Heart left ventricle (tissue), 16 donors: ENCODE data around the gene PHOX2B. TPM values are rescaled to one million over a fixed set of nuclear protein-coding genes. Genes with fewer than 3 reads are reported as not detected.

Experiments
- ATAC-seq, 4 donors: fragments of 200-7000 bp; cut with Tn5 transposase; one replicate each; pipeline ENCODE4 v1.9.1; 2020 to 2022; ENCODE audit warnings: moderate library complexity in 4 of 4, mild to moderate bottlenecking in 3 of 4, moderate number of reproducible peaks in 1 of 4
- DNase-seq, 5 donors: peaks; one replicate each; pipeline ENCODE4 v3.0.0-alpha.2; 2020
- H3K27ac ChIP-seq, 12 donors: fragments of 200-600 bp; sonication (generic) in 4 of 12; one replicate each; pipeline versions ENCODE4 v1.5.0 to v1.8.0; 2016 to 2022; ENCODE audit warnings: mild to moderate bottlenecking in 2 of 12
- H3K27me3 ChIP-seq, 9 donors: fragments of 200-600 bp; sonication (generic) in 2 of 9; one replicate each; pipeline versions ENCODE4 v1.5.1 to v1.8.0; 2016 to 2022; ENCODE audit warnings: mild to moderate bottlenecking in 3 of 9
- H3K36me3 ChIP-seq, 9 donors: fragments of 200-600 bp; sonication (generic) in 2 of 9; one replicate each; pipeline versions ENCODE4 v1.5.0 to v1.8.0; 2018 to 2022; ENCODE audit warnings: mild to moderate bottlenecking in 2 of 9
- H3K4me1 ChIP-seq, 12 donors: fragments of 200-600 bp; sonication (generic) in 4 of 12; one replicate each; pipeline versions ENCODE4 v1.5.0 to v1.8.0; 2016 to 2022; ENCODE audit warnings: mild to moderate bottlenecking in 3 of 12
- H3K4me3 ChIP-seq, 12 donors: fragments of 200-600 bp; sonication (generic) in 4 of 12; one replicate each; pipeline versions ENCODE4 v1.5.0 to v1.8.0; 2017 to 2022; ENCODE audit warnings: mild to moderate bottlenecking in 9 of 12, moderate library complexity in 4 of 12
- H3K9me3 ChIP-seq, 12 donors: fragments of 200-600 bp; sonication (generic) in 4 of 12; one replicate each; pipeline versions ENCODE4 v1.5.0 to v1.8.0; 2016 to 2022; ENCODE audit warnings: mild to moderate bottlenecking in 1 of 12
- POLR2A ChIP-seq, 2 donors: fragments of 450-650 bp; IDR thresholded peaks; one replicate each; pipeline ENCODE4 v1.6.1; 2017; ENCODE audit warnings: antibody characterized with exemption in 2 of 2, mild to moderate bottlenecking in 2 of 2, moderate library complexity in 2 of 2
- WGBS, 4 donors: extraction: QIAGEN DNeasy Blood & Tissue Kit in 2 of 4; methylation state at CpG; one replicate each; pipeline versions ENCODE4 v1.1.5 to v1.1.7; 2013 to 2018; 5-methylcytosine and 5-hydroxymethylcytosine counted together
- intact Hi-C, 10 donors: fragments of 100-400 bp; cut with DNase I; formaldehyde crosslinking; loops; one replicate each; pipeline versions ENCODE4 v1.11.1 to v1.14.2; 2022
- polyA plus RNA-seq, 2 donors: library from polyadenylated mRNA; stranded (reverse); fragments of 200-250 nt; gene quantifications; one replicate each; pipeline ENCODE4 v1.2.3, GENCODE V29; 2013
- total RNA-seq, 9 donors: library from RNA; depleted of rRNA in 2 of 9; stranded (reverse); fragments of >200 nt in 2 of 9; fragmentation: NEBNext Ultra II Directional in 3 of 9; extraction: Animal tissue kit (Norgen Biotek cat#: 25700) in 3 of 9; gene quantifications; one replicate each; pipeline versions ENCODE4 v1.1.0 to v1.2.4, GENCODE V29; 2016 to 2023
- TF ChIP-seq, protein P1 (sequence below), 12 donors: fragments of 200-600 bp; sonication (generic) in 4 of 12; IDR thresholded peaks; one replicate each; pipeline versions ENCODE4 v1.5.0 to v1.8.0; 2018 to 2022; ENCODE audit warnings: antibody characterized with exemption in 12 of 12, mild to moderate bottlenecking in 5 of 12
- donor health status: ischemic (EF 13 %, LVEDD 7.1; RV severe dilation, severe dysfunction).
- donor health status: healthy with polysubstance abuse.
- donor health status: DM: no; HTN: yes; CAD: no.
- donor health status: DM: no; HTN: no; CAD: no.
- donor health status: ischemic (EF 25% LVEDD 6.9; RV normal size, moderate dysfunction).
- donor health status: ischemic (EF 25% LVEDD 5.7; RV mildly dilated, moderate dysfunction).
- donor health status: healthy.
- donor health status: DM: yes; HTN: yes; CAD: no.
- donor health status: ischemic (EF 35%, LVEDD 5.7; RV mildly dilated, moderate dysfunction).
- donor health status: nonischemic (EF 11% LVEDD 7.7; RV severe dilation, severe dysfunction).
- donor health status: DM: yes; HTN: yes; CAD: no.
- donor health status: PGD.
- donor health status: ischemic (EF 29% LVEDD 5.4; RV normal size, mild dysfunction).
- donor health status: nonischemic (EF 23%, LVEDD 6.1; RV moderate dilation, normal function).

PHOX2B gene
- total and polyA plus RNA-seq, 11 donors = not detected

DNA sequence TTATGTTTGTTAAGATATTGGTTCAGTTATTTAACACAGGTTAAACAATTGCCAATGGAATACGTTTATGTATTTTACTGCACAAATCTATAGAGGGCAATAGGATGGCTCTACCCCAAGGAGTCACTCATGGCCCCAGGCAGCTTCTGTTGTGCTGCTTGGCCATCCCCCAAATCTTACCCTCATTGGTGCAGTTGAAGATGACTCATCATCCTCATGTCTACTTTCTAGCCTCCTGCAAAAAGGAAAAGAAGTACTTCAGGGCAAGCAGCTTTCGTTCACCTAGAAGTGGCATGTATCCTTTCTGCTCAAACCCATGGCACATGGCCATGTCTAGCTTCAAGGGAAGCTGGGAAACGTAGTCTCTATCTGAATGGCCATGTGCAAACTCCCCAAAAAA, 14.2 kb downstream of the PHOX2B start:
- Histone ChIP-seq H3K9me3 (no peaks in the 10 kb centered on the region), H3K27ac (no peak overlapping the region), H3K4me3 (no peak overlapping the region), H3K4me1 (no peaks in the 10 kb centered on the region), H3K27me3 (peaks cover 0 to 58% (median 13%) of the 10 kb centered on the region in 9 donors), H3K36me3 (no peaks in the 10 kb centered on the region)
- TF ChIP-seq, protein P1, sequence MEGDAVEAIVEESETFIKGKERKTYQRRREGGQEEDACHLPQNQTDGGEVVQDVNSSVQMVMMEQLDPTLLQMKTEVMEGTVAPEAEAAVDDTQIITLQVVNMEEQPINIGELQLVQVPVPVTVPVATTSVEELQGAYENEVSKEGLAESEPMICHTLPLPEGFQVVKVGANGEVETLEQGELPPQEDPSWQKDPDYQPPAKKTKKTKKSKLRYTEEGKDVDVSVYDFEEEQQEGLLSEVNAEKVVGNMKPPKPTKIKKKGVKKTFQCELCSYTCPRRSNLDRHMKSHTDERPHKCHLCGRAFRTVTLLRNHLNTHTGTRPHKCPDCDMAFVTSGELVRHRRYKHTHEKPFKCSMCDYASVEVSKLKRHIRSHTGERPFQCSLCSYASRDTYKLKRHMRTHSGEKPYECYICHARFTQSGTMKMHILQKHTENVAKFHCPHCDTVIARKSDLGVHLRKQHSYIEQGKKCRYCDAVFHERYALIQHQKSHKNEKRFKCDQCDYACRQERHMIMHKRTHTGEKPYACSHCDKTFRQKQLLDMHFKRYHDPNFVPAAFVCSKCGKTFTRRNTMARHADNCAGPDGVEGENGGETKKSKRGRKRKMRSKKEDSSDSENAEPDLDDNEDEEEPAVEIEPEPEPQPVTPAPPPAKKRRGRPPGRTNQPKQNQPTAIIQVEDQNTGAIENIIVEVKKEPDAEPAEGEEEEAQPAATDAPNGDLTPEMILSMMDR (IDR thresholded peaks at IDR 0.05) = no peak
- TF ChIP-seq POLR2A (IDR thresholded peaks at IDR 0.05) = no peak
- 65 to 73% (median 71%) methylated on average over 3 of the region's 3 CpGs for WGBS, 4 donors
- intact Hi-C loops = no loop called here
- ATAC-seq (no peak), DNase-seq (no peak)

DNA sequence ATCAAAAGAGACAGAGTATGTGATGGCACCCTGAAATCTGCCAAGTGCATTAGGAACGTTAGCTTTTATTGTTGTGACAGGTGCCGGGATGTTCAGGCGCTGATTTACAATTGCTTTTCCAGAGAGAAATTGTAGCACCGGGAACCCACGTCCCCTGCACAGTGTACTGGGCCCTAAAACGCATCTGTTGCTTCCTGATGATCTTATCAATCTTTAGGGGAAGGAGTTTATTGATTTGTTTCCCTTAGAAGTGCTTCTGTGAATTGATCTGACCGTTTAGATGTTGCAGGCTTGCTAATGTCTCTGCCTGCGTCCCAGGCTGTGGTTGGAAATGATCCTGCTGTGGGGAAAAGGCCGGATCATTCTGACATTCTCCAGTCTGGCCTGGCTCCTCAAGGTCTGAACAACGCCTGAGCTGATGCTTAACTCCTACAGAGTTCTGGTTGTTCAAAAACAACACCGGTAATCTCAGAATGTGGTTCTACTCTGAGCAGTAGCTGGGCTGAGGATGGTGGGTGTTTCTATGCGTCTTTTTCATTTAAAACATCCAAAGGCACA, 16.9 kb downstream of the PHOX2B start:
- Histone ChIP-seq H3K36me3 (no peaks in the 10 kb centered on the region), H3K27me3 (peaks cover 0 to 61% (median 9%) of the 10 kb centered on the region in 9 donors), H3K27ac (no peak overlapping the region), H3K4me3 (no peak overlapping the region), H3K9me3 (no peaks in the 10 kb centered on the region), H3K4me1 (no peaks in the 10 kb centered on the region)
- intact Hi-C loops = no loop called here
- ATAC-seq (no peak), DNase-seq (no peak)
- 38 to 51% (median 46%) methylated on average over 12 of the region's 12 CpGs for WGBS, 4 donors
- TF ChIP-seq, protein P1 (IDR thresholded peaks at IDR 0.05) = no peak
- TF ChIP-seq POLR2A (IDR thresholded peaks at IDR 0.05) = no peak

DNA sequence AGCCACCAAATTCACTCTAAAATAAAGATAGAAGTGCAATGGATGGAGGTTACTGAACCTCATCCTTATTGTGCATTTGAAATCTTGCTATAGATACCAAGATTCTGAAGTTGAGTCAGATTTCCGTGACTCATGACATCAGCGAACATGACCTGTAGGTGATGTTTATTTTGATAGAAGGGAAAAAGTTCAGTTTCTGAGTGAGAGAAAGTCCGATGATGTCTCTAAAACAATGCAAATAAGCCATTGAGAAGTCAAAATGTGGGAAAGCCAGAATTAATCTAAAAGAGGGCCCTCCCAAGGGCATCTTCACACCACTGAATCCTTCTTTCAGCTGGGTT, 20.0 kb downstream of the PHOX2B start:
- no peak for ATAC-seq
- no peaks in the 10 kb centered on the region for H3K36me3 ChIP-seq
- DNase-seq = no peak
- no peak overlapping the region for H3K4me3 ChIP-seq
- no peaks in the 10 kb centered on the region for H3K4me1 ChIP-seq
- peaks cover 0 to 18% (median 5%) of the 10 kb centered on the region in 12 donors for H3K9me3 ChIP-seq
- H3K27ac ChIP-seq = no peak overlapping the region
- H3K27me3 ChIP-seq = peaks cover 0 to 56% (median 9%) of the 10 kb centered on the region in 9 donors
- TF ChIP-seq, protein P1 (IDR thresholded peaks at IDR 0.05) = no peak
- no peak for TF ChIP-seq POLR2A (IDR thresholded peaks at IDR 0.05)
- 71 to 82% (median 76%) methylated on average over 3 of the region's 3 CpGs for WGBS, 4 donors
- intact Hi-C loops = no loop called here

DNA sequence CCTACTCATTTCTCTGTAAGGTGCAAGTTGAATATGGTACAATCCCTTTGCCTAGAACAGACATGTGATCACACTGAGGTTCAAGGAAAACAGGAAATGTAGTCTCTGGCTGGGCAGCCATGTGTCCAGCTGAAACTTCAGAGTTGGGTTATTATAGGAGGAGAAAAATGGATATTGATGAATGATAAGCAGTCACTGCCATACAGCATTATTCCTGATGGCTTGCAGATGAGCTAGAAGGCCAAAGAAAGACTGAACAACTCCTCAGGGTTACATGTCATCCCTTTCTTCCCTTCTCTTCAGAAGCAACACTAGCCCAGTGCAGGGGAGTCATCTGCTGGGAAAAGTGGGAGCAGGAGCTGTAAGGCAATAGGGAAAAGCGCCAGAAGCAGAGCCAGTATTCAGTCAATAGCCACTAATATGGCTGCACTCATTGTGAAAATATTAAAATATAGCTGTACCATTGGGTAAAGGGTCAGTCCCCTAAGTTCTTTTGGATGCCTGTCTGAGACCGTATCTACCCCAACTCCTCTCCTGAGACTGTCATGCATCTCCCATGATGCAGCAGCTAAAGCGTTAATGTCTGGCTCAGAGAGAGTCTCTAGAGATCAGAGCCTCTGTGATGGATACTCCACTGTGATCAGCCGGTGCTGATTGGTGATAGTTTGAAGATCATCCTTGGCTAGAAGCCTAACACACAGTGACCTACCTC, 20.5 kb downstream of the PHOX2B start:
- Histone ChIP-seq H3K4me1 (no peaks in the 10 kb centered on the region), H3K4me3 (no peak overlapping the region), H3K27ac (no peak overlapping the region), H3K36me3 (no peaks in the 10 kb centered on the region), H3K27me3 (peaks cover 0 to 53% (median 4%) of the 10 kb centered on the region in 9 donors), H3K9me3 (peaks cover 0 to 18% (median 5%) of the 10 kb centered on the region in 12 donors)
- DNase-seq (no peak), ATAC-seq (no peak)
- intact Hi-C loops = no loop called here
- 62 to 67% (median 65%) methylated on average over 4 of the region's 4 CpGs for WGBS, 4 donors
- TF ChIP-seq POLR2A (IDR thresholded peaks at IDR 0.05) = no peak
- TF ChIP-seq, protein P1 (IDR thresholded peaks at IDR 0.05) = no peak
